IMR-90 (cell line): Measurements from ENCODE around the gene PPM1F. TPM values are rescaled to one million over a fixed set of nuclear protein-coding genes. Genes with fewer than 3 reads are reported as not detected.

Experiments
- ATAC-seq: fragments of 200-7000 bp; cut with Tn5 transposase; 2 replicates; pipeline ENCODE4 v1.9.1; 2020; ENCODE audit warnings: low read depth, mild to moderate bottlenecking, moderate library complexity
- BruUV-seq: library from RNA; stranded (reverse); fragments of 400-500 nt; replicated peaks from 2 replicates; lab custom pipeline; 2021; lab: Mats Ljungman, UMichigan
- CTCF ChIA-PET: fragments of 300-600 bp; formaldehyde crosslinking; extraction: SDS; loops from one replicate; lab custom pipeline; 2021; ENCODE audit warnings: antibody characterized with exemption; lab: Yijun Ruan, JAX
- POLR2A ChIA-PET: fragments of 300-600 bp; sonication (Branson Sonifier 250); formaldehyde crosslinking; loops from one replicate; lab custom pipeline; 2022; ENCODE audit warnings: antibody characterized with exemption; ENCODE audit not compliant: unreplicated experiment; lab: Charles Lee
- DNase-seq: peaks from one replicate; pipeline ENCODE4 v3.0.0; 2013
- H2AFZ ChIP-seq: replicated peaks from 2 replicates; pipeline ENCODE3; 2013; ENCODE audit warnings: low read length, mild to moderate bottlenecking; ENCODE audit not compliant: poor library complexity
- H2AK5ac ChIP-seq: 2 replicates; pipeline ENCODE4 v1.6.1; 2013; ENCODE audit warnings: low read depth, low read length, inconsistent platforms
- H2AK9ac ChIP-seq: replicated peaks from 2 replicates; pipeline ENCODE3; 2013; ENCODE audit warnings: mild to moderate bottlenecking, low read depth, low read length, moderate library complexity; ENCODE audit not compliant: poor library complexity
- H2BK120ac ChIP-seq: 2 replicates; pipeline ENCODE4 v1.6.1; 2013; ENCODE audit warnings: low read depth, low read length, inconsistent platforms
- H2BK15ac ChIP-seq: 3 replicates; pipeline ENCODE4 v1.6.1; 2013; ENCODE audit warnings: low read depth, low read length, inconsistent platforms
- H2BK20ac ChIP-seq: 2 replicates; pipeline ENCODE4 v1.6.1; 2013; ENCODE audit warnings: low read depth, mild to moderate bottlenecking, inconsistent platforms, low read length, moderate library complexity
- H2BK5ac ChIP-seq: 2 replicates; pipeline ENCODE4 v1.6.1; 2013; ENCODE audit warnings: mild to moderate bottlenecking, low read depth, low read length, inconsistent platforms; ENCODE audit not compliant: poor library complexity, severe bottlenecking
- H3K14ac ChIP-seq: replicated peaks from 2 replicates; pipeline ENCODE4 v1.6.1; 2013; ENCODE audit warnings: low read depth, low read length, inconsistent platforms
- H3K18ac ChIP-seq: 2 replicates; pipeline ENCODE4 v1.6.1; 2013; ENCODE audit warnings: low read depth, low read length, control low read depth
- H3K23ac ChIP-seq: 2 replicates; pipeline ENCODE4 v1.6.1; 2013; ENCODE audit warnings: low read depth, low read length, inconsistent platforms
- H3K27ac ChIP-seq: 2 replicates; pipeline ENCODE4 v1.5.1; 2013; ENCODE audit warnings: mild to moderate bottlenecking, control low read depth, low read length; ENCODE audit not compliant: insufficient read depth
- H3K27me3 ChIP-seq: 2 replicates; pipeline ENCODE4 v1.6.1; 2013; ENCODE audit warnings: low read length; ENCODE audit not compliant: control insufficient read depth, insufficient read depth
- H3K36me3 ChIP-seq: 2 replicates; pipeline ENCODE4 v1.6.1; 2013; ENCODE audit warnings: low read length, mixed read lengths; ENCODE audit not compliant: control insufficient read depth, insufficient read depth
- H3K4ac ChIP-seq: 2 replicates; pipeline ENCODE4 v1.6.1; 2013; ENCODE audit warnings: low read depth, low read length, inconsistent platforms
- H3K4me1 ChIP-seq: 2 replicates; pipeline ENCODE4 v1.6.1; 2013; ENCODE audit warnings: low read length, mixed read lengths; ENCODE audit not compliant: control insufficient read depth, insufficient read depth
- H3K4me2 ChIP-seq: 2 replicates; pipeline ENCODE4 v1.6.1; 2013; ENCODE audit warnings: low read depth, mild to moderate bottlenecking, control low read depth, low read length, moderate library complexity
- H3K4me3 ChIP-seq: 2 replicates; pipeline ENCODE4 v1.5.1; 2013; ENCODE audit warnings: low read depth, mild to moderate bottlenecking, control low read depth, low read length, moderate library complexity; ENCODE audit not compliant: insufficient read depth
- H3K56ac ChIP-seq: 2 replicates; pipeline ENCODE4 v1.6.1; 2013; ENCODE audit warnings: low read length, inconsistent platforms; ENCODE audit not compliant: insufficient read depth; ENCODE audit errors: extremely low read depth
- H3K79me1 ChIP-seq, 2 experiments: 2 replicates each; pipeline ENCODE4 v1.6.1; 2013; ENCODE audit warnings: low read length in 2 of 2, inconsistent platforms in 1 of 2, low read depth in 1 of 2
- H3K9ac ChIP-seq: 2 replicates; pipeline ENCODE4 v1.6.1; 2013; ENCODE audit warnings: low read depth, low read length, control low read depth
- H3K9me1 ChIP-seq: 2 replicates; pipeline ENCODE4 v1.6.1; 2013; ENCODE audit warnings: low read length, inconsistent platforms; ENCODE audit not compliant: insufficient read depth
- H3K9me3 ChIP-seq: 2 replicates; pipeline ENCODE4 v1.6.1; 2013; ENCODE audit warnings: low read length; ENCODE audit not compliant: control insufficient read depth, insufficient read depth
- H4K20me1 ChIP-seq: 2 replicates; pipeline ENCODE4 v1.6.1; 2013; ENCODE audit warnings: low read length, inconsistent platforms; ENCODE audit not compliant: insufficient read depth
- H4K5ac ChIP-seq: 2 replicates; pipeline ENCODE4 v1.6.1; 2013; ENCODE audit warnings: mild to moderate bottlenecking, low read depth, low read length, control low read depth
- H4K8ac ChIP-seq, 2 experiments: 2 replicates each; pipeline ENCODE4 v1.6.1; 2013; ENCODE audit warnings: low read depth in 2 of 2, low read length in 2 of 2, control low read depth in 1 of 2, inconsistent platforms in 1 of 2
- H4K91ac ChIP-seq: 2 replicates; pipeline ENCODE4 v1.6.1; 2013; ENCODE audit warnings: low read depth, low read length, inconsistent platforms; ENCODE audit not compliant: insufficient read depth
- CEBPB ChIP-seq: IDR thresholded peaks from 2 replicates; pipeline ENCODE4 v1.6.1; 2012; ENCODE audit warnings: low read depth, low read length, improper control_type of control experiment
- CHD1 ChIP-seq: IDR thresholded peaks from 2 replicates; pipeline ENCODE4 v1.6.1; 2012; ENCODE audit warnings: low read depth, low read length, improper control_type of control experiment
- CTCF ChIP-seq: conservative IDR thresholded peaks from 2 replicates; pipeline ENCODE4 v1.5.1; 2012; ENCODE audit warnings: mild to moderate bottlenecking, low read depth, low read length, improper control_type of control experiment
- FOS ChIP-seq: fragments of 150-350 bp; IDR thresholded peaks from 2 replicates; pipeline ENCODE4 v1.6.1; 2016; ENCODE audit warnings: low read depth, low read length
- MAZ ChIP-seq: IDR thresholded peaks from 2 replicates; pipeline ENCODE4 v1.6.1; 2012; ENCODE audit warnings: low read depth, mild to moderate bottlenecking, low read length, improper control_type of control experiment, moderate library complexity, borderline replicate concordance
- MXI1 ChIP-seq: IDR thresholded peaks from 2 replicates; pipeline ENCODE4 v1.6.1; 2012; ENCODE audit warnings: low read depth, mild to moderate bottlenecking, low read length, moderate library complexity, borderline replicate concordance
- POLR2A ChIP-seq: IDR thresholded peaks from 2 replicates; pipeline ENCODE4 v1.6.1; 2012; ENCODE audit warnings: mild to moderate bottlenecking, low read depth, low read length
- RAD21 ChIP-seq: IDR thresholded peaks from 2 replicates; pipeline ENCODE4 v1.6.1; 2012; ENCODE audit warnings: low read length, improper control_type of control experiment
- RCOR1 ChIP-seq: IDR thresholded peaks from 2 replicates; pipeline ENCODE4 v1.6.1; 2012; ENCODE audit warnings: mild to moderate bottlenecking, low read length, improper control_type of control experiment; ENCODE audit not compliant: insufficient replicate concordance
- RFX5 ChIP-seq: IDR thresholded peaks from 2 replicates; pipeline ENCODE4 v1.8.0; 2012; ENCODE audit warnings: low read depth, mild to moderate bottlenecking, low read length, moderate library complexity
- USF2 ChIP-seq: fragments of 150-350 bp; IDR thresholded peaks from 2 replicates; pipeline ENCODE4 v1.6.1; 2017; ENCODE audit warnings: mild to moderate bottlenecking, antibody characterized with exemption, low read length, low read depth
- WGBS, 2 experiments: methylation state at CpG; one replicate each; pipeline versions ENCODE4 v1.1.5 to v1.1.7; 2013; ENCODE audit warnings: missing lambda C conversion rate in 2 of 2; ENCODE audit not compliant: insufficient read length in 1 of 2; ENCODE audit errors: extremely low coverage in 2 of 2; 5-methylcytosine and 5-hydroxymethylcytosine counted together
- dilution Hi-C: fragments of 300-500 bp; cut with HindIII; formaldehyde crosslinking; loops from one replicate; pipeline ENCODE4 v1.14.3; 2018; ENCODE audit warnings: low sequenced_read_pairs; ENCODE audit not compliant: unreplicated experiment
- in situ Hi-C: fragments of 300-500 bp; cut with MboI; formaldehyde crosslinking; loops from 3 replicates; pipeline ENCODE4 v1.14.3; 2019; ENCODE audit warnings: low sequenced_read_pairs, inconsistent platforms, mixed read lengths
- intact Hi-C: fragments of 100-400 bp; cut with micrococcal nuclease; formaldehyde crosslinking; loops from 2 replicates; pipeline ENCODE4 v1.10.0; 2022
- polyA plus RNA-seq, 3 experiments: library from polyadenylated mRNA; depleted of rRNA; stranded (reverse); fragments of >200 nt; gene quantifications; 2 replicates each; pipeline ENCODE4 v1.2.3, GENCODE V29; 2012; ENCODE audit warnings: low replicate concordance in 1 of 3
- total RNA-seq: library from RNA; depleted of rRNA; stranded (reverse); fragments of >200 nt; gene quantifications from 2 replicates; pipeline ENCODE4 v1.2.3, GENCODE V29; 2012

PPM1F gene
- total and polyA plus RNA-seq, 2 of the 4 experiments (the other 2 are of a cell fraction): 20.8 to 30.3 TPM

DNA sequence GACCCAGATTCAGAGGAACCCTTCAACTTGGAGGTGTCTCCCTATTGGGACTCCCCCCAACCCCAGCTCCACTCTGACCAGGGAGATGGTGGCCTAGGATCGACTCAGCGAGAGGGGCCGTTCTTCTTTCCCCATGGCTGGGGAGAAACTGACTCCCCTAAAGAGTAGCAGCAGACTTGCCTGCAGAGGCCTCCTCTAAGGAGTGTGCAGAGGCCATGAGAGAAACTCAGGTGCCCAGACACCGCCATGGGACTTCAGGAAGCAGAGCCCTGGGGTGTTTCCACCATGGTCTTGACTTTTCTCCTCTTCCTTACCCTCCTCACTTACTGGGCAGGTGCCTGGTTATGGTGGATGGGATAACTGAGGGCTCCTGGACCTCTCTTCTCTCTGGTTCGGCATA, 32.6 kb upstream of the PPM1F start:
- H3K27me3 ChIP-seq: peaks cover 18% of the 10 kb centered on the region
- H4K5ac ChIP-seq: no peak overlapping the region
- H3K79me1 ChIP-seq: peaks cover 20 to 22% of the 10 kb centered on the region in 2 experiments
- peaks cover 9% of the 10 kb centered on the region for H3K9me1 ChIP-seq
- no peak overlapping the region for H3K18ac ChIP-seq
- no peak overlapping the region for H4K8ac ChIP-seq
- H3K27ac ChIP-seq: no peak overlapping the region
- ChIA-PET POLR2A (interaction anchor here (0.7 kb wide), 1 partner anchor 26 kb away, joined by 3 read pairs; no protein-coding TSS in a partner anchor), CTCF (interaction anchor here (1.2 kb wide), 1 partner anchor 36 kb away, joined by 3 read pairs; no protein-coding TSS in a partner anchor)
- intact Hi-C loops (loop anchor here (10.0 kb wide), 1 partner anchor 170 kb away; no protein-coding TSS in a partner anchor), in situ Hi-C loops (no loop called here), dilution Hi-C loops (no loop called here)
- TF ChIP-seq CEBPB (no peak), RAD21 (no peak), FOS (no peak), MAZ (no peak), POLR2A (no peak), MXI1 (no peak), USF2 (no peak), CHD1 (no peak), CTCF (no peak), RFX5 (no peak), RCOR1 (no peak)
- peak overlapping the region; percentile 9 for H2AK9ac ChIP-seq
- WGBS, 2 experiments: no CpG with 5 or more reads among the region's 5 CpGs
- H3K14ac ChIP-seq: no peak overlapping the region
- peaks cover 2% of the 10 kb centered on the region; the same call in 1 of the 2 replicates for H3K4me1 ChIP-seq
- H3K4me3 ChIP-seq: no peak overlapping the region
- DNase-seq: no peak
- no peak overlapping the region for H3K56ac ChIP-seq
- H4K91ac ChIP-seq: no peak overlapping the region
- peaks cover 5% of the 10 kb centered on the region; the same call in 1 of the 2 replicates for H4K20me1 ChIP-seq
- H2BK120ac ChIP-seq: no peak overlapping the region
- H3K4me2 ChIP-seq: no peak overlapping the region
- H3K9me3 ChIP-seq: no peaks in the 10 kb centered on the region
- H3K9ac ChIP-seq: no peak overlapping the region
- H2BK15ac ChIP-seq: no peak overlapping the region
- no peak overlapping the region for H2BK20ac ChIP-seq
- no peak overlapping the region for H3K4ac ChIP-seq
- H2AK5ac ChIP-seq: no peak overlapping the region
- H2BK5ac ChIP-seq: no peak overlapping the region
- no peaks in the 10 kb centered on the region for H3K36me3 ChIP-seq
- ATAC-seq: no peak
- H2AFZ ChIP-seq: peak overlapping the region; percentile 72
- no peak overlapping the region for H3K23ac ChIP-seq
- BruUV-seq: no TSS peak
